Measurements from ENCODE around the gene SLCO1A2. TPM values are rescaled to one million over a fixed set of nuclear protein-coding genes. Genes with fewer than 3 reads are reported as not detected.

Gene SLCO1A2
- total RNA-seq, 1 donor from 2014 or later: 23.9 TPM

DNA sequence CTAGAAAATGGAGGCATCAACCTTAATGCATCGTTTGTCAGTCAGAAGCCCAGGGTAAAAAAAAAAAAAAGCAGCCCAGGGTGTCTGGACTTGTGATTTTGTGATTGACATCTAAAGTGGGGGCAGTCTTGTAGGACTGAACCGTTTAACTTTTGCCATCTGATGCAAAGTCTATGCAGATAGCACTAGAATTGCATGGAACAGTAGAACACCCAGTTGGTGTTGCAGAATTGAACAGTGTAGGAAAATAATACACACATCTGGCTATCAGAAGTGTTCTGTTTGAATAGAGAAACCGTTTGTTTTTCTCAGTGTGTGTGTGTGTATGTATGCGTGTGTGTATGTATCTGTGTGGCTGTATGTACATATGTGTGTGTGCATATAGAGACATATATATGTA is 45.0 kb downstream of the SLCO1A2 start:
- Mint-ChIP-seq H3K9me3 (peaks cover 2% of the 10 kb centered on the region), H3K27ac (no peak overlapping the region), H3K36me3 (no peaks in the 10 kb centered on the region), H3K4me1 (no peaks in the 10 kb centered on the region), H3K27me3 (ENCODE audit: insufficient read depth, low read depth) (no peaks in the 10 kb centered on the region), H3K4me3 (no peak overlapping the region)
- DNase-seq (ENCODE audit: low spot score): no peak
- no peak overlapping the region for H3K4me2 ChIP-seq
- H3K27ac ChIP-seq: no peak overlapping the region
- no peaks in the 10 kb centered on the region for H4K20me1 ChIP-seq (ENCODE audit: low read depth)
- H3K4me1 ChIP-seq: no peaks in the 10 kb centered on the region
- no peak overlapping the region for H2AFZ ChIP-seq (replicated peaks)
- TF ChIP-seq EZH2phosphoT487 (IDR thresholded peaks at IDR 0.05): no peak
- TF ChIP-seq, protein P1, sequence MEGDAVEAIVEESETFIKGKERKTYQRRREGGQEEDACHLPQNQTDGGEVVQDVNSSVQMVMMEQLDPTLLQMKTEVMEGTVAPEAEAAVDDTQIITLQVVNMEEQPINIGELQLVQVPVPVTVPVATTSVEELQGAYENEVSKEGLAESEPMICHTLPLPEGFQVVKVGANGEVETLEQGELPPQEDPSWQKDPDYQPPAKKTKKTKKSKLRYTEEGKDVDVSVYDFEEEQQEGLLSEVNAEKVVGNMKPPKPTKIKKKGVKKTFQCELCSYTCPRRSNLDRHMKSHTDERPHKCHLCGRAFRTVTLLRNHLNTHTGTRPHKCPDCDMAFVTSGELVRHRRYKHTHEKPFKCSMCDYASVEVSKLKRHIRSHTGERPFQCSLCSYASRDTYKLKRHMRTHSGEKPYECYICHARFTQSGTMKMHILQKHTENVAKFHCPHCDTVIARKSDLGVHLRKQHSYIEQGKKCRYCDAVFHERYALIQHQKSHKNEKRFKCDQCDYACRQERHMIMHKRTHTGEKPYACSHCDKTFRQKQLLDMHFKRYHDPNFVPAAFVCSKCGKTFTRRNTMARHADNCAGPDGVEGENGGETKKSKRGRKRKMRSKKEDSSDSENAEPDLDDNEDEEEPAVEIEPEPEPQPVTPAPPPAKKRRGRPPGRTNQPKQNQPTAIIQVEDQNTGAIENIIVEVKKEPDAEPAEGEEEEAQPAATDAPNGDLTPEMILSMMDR (IDR thresholded peaks at IDR 0.05): no peak
- TF ChIP-seq EZH2 (IDR thresholded peaks at IDR 0.05): no peak
- H3K4me3 ChIP-seq: no peak overlapping the region
- H3K36me3 ChIP-seq: no peaks in the 10 kb centered on the region
- no peaks in the 10 kb centered on the region for H3F3A ChIP-seq (ENCODE audit: low read depth)
- H3K9ac ChIP-seq: no peak overlapping the region
- no peaks in the 10 kb centered on the region for H3K27me3 ChIP-seq
- no peaks in the 10 kb centered on the region for H3K9me3 ChIP-seq (ENCODE audit: low read depth)
- no peaks in the 10 kb centered on the region for H3K79me2 ChIP-seq (ENCODE audit: low read depth)

DNA sequence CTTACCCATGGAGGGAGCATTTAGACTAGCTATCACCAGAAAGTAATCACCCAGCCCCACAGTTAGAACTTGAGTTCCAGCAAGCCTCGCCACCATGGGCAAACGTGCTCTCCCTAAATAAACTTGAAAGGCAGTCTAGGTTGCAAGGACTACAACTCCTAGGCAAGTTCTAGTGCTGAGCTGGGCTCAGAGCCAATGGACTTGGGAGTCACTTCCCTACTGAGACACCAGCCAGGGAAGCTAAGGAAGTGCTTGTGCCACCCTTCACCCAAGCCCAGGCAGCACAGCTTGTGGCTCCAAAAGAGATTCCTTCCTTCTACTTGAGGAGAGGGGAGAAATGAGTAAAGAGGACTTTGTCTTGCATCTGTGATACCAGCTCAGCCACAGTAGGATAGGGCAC is 57.9 kb downstream of the SLCO1A2 start:
- Histone ChIP-seq H3K79me2 (ENCODE audit: low read depth) (no peaks in the 10 kb centered on the region), H4K20me1 (ENCODE audit: low read depth) (no peaks in the 10 kb centered on the region), H3K4me2 (no peak overlapping the region), H3K27ac (no peak overlapping the region), H3K27me3 (no peaks in the 10 kb centered on the region), H3F3A (ENCODE audit: low read depth) (no peaks in the 10 kb centered on the region), H3K9me3 (ENCODE audit: low read depth) (no peaks in the 10 kb centered on the region), H3K4me3 (no peak overlapping the region), H3K9ac (no peak overlapping the region), H3K36me3 (no peaks in the 10 kb centered on the region), H3K4me1 (no peaks in the 10 kb centered on the region), H2AFZ (replicated peaks) (no peak overlapping the region)
- H3K9me3 Mint-ChIP-seq: no peaks in the 10 kb centered on the region
- H3K27ac Mint-ChIP-seq: peak overlapping the region; percentile 63
- DNase-seq (ENCODE audit: low spot score): no peak
- H3K4me3 Mint-ChIP-seq: no peak overlapping the region
- no peaks in the 10 kb centered on the region for H3K4me1 Mint-ChIP-seq
- H3K27me3 Mint-ChIP-seq (ENCODE audit: insufficient read depth, low read depth): no peaks in the 10 kb centered on the region
- H3K36me3 Mint-ChIP-seq: no peaks in the 10 kb centered on the region
- no peak for TF ChIP-seq EZH2phosphoT487 (IDR thresholded peaks at IDR 0.05)
- TF ChIP-seq EZH2 (IDR thresholded peaks at IDR 0.05): no peak
- TF ChIP-seq, protein P1 (IDR thresholded peaks at IDR 0.05): no peak

DNA sequence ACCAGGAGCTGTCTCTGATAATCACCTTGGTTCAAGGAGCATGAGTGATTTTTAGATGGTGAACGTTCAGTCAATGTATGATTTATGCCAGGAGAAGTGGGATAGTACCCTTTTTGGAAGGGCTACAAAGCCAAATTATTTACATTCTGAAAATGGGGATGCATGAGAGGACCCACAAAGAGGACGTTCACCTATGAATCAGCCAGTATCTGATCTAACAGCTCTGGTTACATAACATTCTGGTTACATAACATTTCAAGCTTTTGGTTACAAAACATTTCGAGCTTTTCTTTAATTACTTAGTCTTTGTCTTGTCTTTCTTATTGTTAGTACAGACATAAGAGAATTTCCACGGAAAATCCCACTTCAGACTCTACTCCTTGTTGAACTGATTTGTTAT is 68.8 kb downstream of the SLCO1A2 start:
- Mint-ChIP-seq H3K27ac (no peak overlapping the region), H3K4me1 (no peaks in the 10 kb centered on the region), H3K36me3 (no peaks in the 10 kb centered on the region), H3K27me3 (ENCODE audit: insufficient read depth, low read depth) (no peaks in the 10 kb centered on the region), H3K4me3 (no peak overlapping the region), H3K9me3 (no peaks in the 10 kb centered on the region)
- H3K4me3 ChIP-seq: no peak overlapping the region
- no peaks in the 10 kb centered on the region for H3K4me1 ChIP-seq
- H3K9ac ChIP-seq: no peak overlapping the region
- H3K4me2 ChIP-seq: no peak overlapping the region
- no peaks in the 10 kb centered on the region for H3K79me2 ChIP-seq (ENCODE audit: low read depth)
- TF ChIP-seq EZH2phosphoT487 (IDR thresholded peaks at IDR 0.05) (no peak), EZH2 (IDR thresholded peaks at IDR 0.05) (no peak)
- TF ChIP-seq, protein P1 (IDR thresholded peaks at IDR 0.05): no peak
- H3K27me3 ChIP-seq: no peaks in the 10 kb centered on the region
- H3K36me3 ChIP-seq: no peaks in the 10 kb centered on the region
- peaks cover 5% of the 10 kb centered on the region for H3K9me3 ChIP-seq (ENCODE audit: low read depth)
- DNase-seq (ENCODE audit: low spot score): no peak
- no peaks in the 10 kb centered on the region for H3F3A ChIP-seq (ENCODE audit: low read depth)
- no peaks in the 10 kb centered on the region for H4K20me1 ChIP-seq (ENCODE audit: low read depth)
- no peak overlapping the region for H3K27ac ChIP-seq
- H2AFZ ChIP-seq (replicated peaks): no peak overlapping the region

All from neural progenitor cell (in vitro differentiated cells).